H1 (cell line): ENCODE data around the gene ADH4. TPM values are rescaled to one million over a fixed set of nuclear protein-coding genes. Genes with fewer than 3 reads are reported as not detected.

Experiments used
- CTCF ChIA-PET: fragments of 300-600 bp; sonication (Branson Sonifier 250); formaldehyde crosslinking; loops from one replicate; lab custom pipeline; 2021; ENCODE audit not compliant: partially characterized antibody; lab: Charles Lee
- POLR2A ChIA-PET: fragments of 300-600 bp; sonication (Branson Sonifier 250); formaldehyde crosslinking; loops from one replicate; lab custom pipeline; 2021; ENCODE audit warnings: inconsistent platforms; ENCODE audit not compliant: partially characterized antibody; lab: Charles Lee
- DNase-seq, 2 experiments: peaks; one replicate each; pipeline versions ENCODE4 v3.0.0 to v3.0.0-alpha.2; 2010 to 2022; ENCODE audit warnings: low spot score in 2 of 2, low read depth in 1 of 2, mixed read lengths in 1 of 2
- FAIRE-seq: peaks from 2 replicates; lab custom pipeline; 2011; peaks lifted over from hg19 to GRCh38; lab: Jason Lieb, UNC
- H2AFZ ChIP-seq: 2 replicates; pipeline ENCODE4 v1.8.1; 2012; ENCODE audit warnings: low read length, inconsistent platforms
- H2AK5ac ChIP-seq: 2 replicates; pipeline ENCODE4 v1.6.1; 2013; ENCODE audit warnings: low read depth, low read length
- H2BK120ac ChIP-seq: replicated peaks from 2 replicates; pipeline ENCODE3; 2013; ENCODE audit warnings: low read depth, low read length, inconsistent platforms
- H2BK12ac ChIP-seq: 2 replicates; pipeline ENCODE4 v1.6.1; 2013; ENCODE audit warnings: low read depth, low read length
- H2BK15ac ChIP-seq: 2 replicates; pipeline ENCODE4 v1.6.1; 2013; ENCODE audit warnings: low read length
- H2BK20ac ChIP-seq: 2 replicates; pipeline ENCODE4 v1.6.1; 2013; ENCODE audit warnings: low read length
- H2BK5ac ChIP-seq: 2 replicates; pipeline ENCODE4 v1.6.1; 2013; ENCODE audit warnings: low read depth, low read length
- H3K14ac ChIP-seq: 2 replicates; pipeline ENCODE4 v1.6.1; 2013; ENCODE audit warnings: inconsistent platforms; ENCODE audit not compliant: insufficient read length
- H3K18ac ChIP-seq: 2 replicates; pipeline ENCODE4 v1.6.1; 2013; ENCODE audit warnings: low read length; ENCODE audit errors: extremely low read depth
- H3K23ac ChIP-seq: 2 replicates; pipeline ENCODE4 v1.6.1; 2013; ENCODE audit warnings: inconsistent platforms; ENCODE audit not compliant: insufficient read length
- H3K23me2 ChIP-seq: 2 replicates; pipeline ENCODE4 v1.6.1; 2013; ENCODE audit warnings: low read depth, low read length
- H3K27ac ChIP-seq: 2 replicates; pipeline ENCODE4 v1.6.1; 2011; ENCODE audit warnings: low read depth, low read length, inconsistent platforms
- H3K27me3 ChIP-seq, 4 experiments: replicated peaks in 1 of 4; 1 replicate in 1 of 4; 2 replicates in 3 of 4; pipeline versions ENCODE4 v1.6.1 to v1.8.1; 2011 to 2013; ENCODE audit warnings: low read length in 3 of 4, mild to moderate bottlenecking in 3 of 4, inconsistent platforms in 2 of 4, mixed read lengths in 2 of 4, moderate library complexity in 1 of 4; ENCODE audit not compliant: control insufficient read depth in 3 of 4, insufficient read depth in 3 of 4; ENCODE audit errors: extremely low read depth in 1 of 4
- H3K36me3 ChIP-seq, 4 experiments: 2 replicates each; pipeline versions ENCODE4 v1.6.1 to v1.8.1; 2011 to 2013; ENCODE audit warnings: mild to moderate bottlenecking in 4 of 4, low read length in 3 of 4, moderate library complexity in 2 of 4, control low read depth in 1 of 4, inconsistent platforms in 1 of 4; ENCODE audit not compliant: insufficient read depth in 4 of 4, control insufficient read depth in 2 of 4
- H3K4ac ChIP-seq: replicated peaks from 2 replicates; pipeline ENCODE3; 2013; ENCODE audit warnings: low read length, low read depth, mixed read lengths, inconsistent platforms; ENCODE audit not compliant: insufficient read length
- H3K4me1 ChIP-seq, 4 experiments: replicated peaks in 1 of 4; 1 replicate in 1 of 4; 2 replicates in 3 of 4; pipeline versions ENCODE4 v1.6.1 to v1.8.1; 2011 to 2013; ENCODE audit warnings: low read length in 3 of 4, inconsistent platforms in 2 of 4, mixed read lengths in 1 of 4; ENCODE audit not compliant: insufficient read depth in 4 of 4, control insufficient read depth in 3 of 4
- H3K4me2 ChIP-seq, 2 experiments: 2 replicates each; pipeline versions ENCODE4 v1.6.1 to v1.8.1; 2011 to 2013; ENCODE audit warnings: low read depth in 2 of 2, low read length in 2 of 2, control low read depth in 1 of 2, inconsistent platforms in 1 of 2, mild to moderate bottlenecking in 1 of 2; ENCODE audit not compliant: insufficient read depth in 1 of 2
- H3K4me3 ChIP-seq, 4 experiments: fragments of 200-600, 300-600 bp in 1 of 4; sonication (generic), shearing (Covaris generic), sonication (Bioruptor Twin) in 1 of 4; 2 replicates each; pipeline versions ENCODE4 v1.5.1 to v1.8.1; 2011 to 2016; ENCODE audit warnings: low read length in 4 of 4, low read depth in 3 of 4, control low read depth in 2 of 4, inconsistent platforms in 2 of 4, mild to moderate bottlenecking in 2 of 4, mixed read lengths in 1 of 4, moderate library complexity in 1 of 4; ENCODE audit not compliant: insufficient read depth in 2 of 4; ENCODE audit errors: extremely low read depth in 1 of 4
- H3K56ac ChIP-seq: replicated peaks from 2 replicates; pipeline ENCODE3; 2013; ENCODE audit warnings: low read depth, mild to moderate bottlenecking, mixed read lengths, low read length, inconsistent platforms; ENCODE audit not compliant: insufficient read length
- H3K79me1 ChIP-seq: 2 replicates; pipeline ENCODE4 v1.6.1; 2013; ENCODE audit warnings: low read depth, low read length, control low read depth
- H3K79me2 ChIP-seq, 2 experiments: 2 replicates each; pipeline versions ENCODE4 v1.6.1 to v1.8.1; 2012 to 2013; ENCODE audit warnings: low read length in 2 of 2, mild to moderate bottlenecking in 2 of 2, inconsistent platforms in 1 of 2; ENCODE audit not compliant: insufficient read depth in 2 of 2, control insufficient read depth in 1 of 2
- H3K9ac ChIP-seq, 4 experiments: replicated peaks in 1 of 4; 1 replicate in 1 of 4; 2 replicates in 3 of 4; pipeline versions ENCODE4 v1.6.1 to v1.8.1; 2011 to 2013; ENCODE audit warnings: low read depth in 3 of 4, low read length in 3 of 4, control low read depth in 2 of 4, mild to moderate bottlenecking in 2 of 4, moderate library complexity in 2 of 4, inconsistent platforms in 1 of 4; ENCODE audit errors: extremely low read depth in 1 of 4
- H3K9me3 ChIP-seq, 2 experiments: 2 replicates each; pipeline versions ENCODE4 v1.6.1 to v1.8.1; 2012 to 2013; ENCODE audit warnings: mild to moderate bottlenecking in 2 of 2, moderate library complexity in 2 of 2, control low read depth in 1 of 2, inconsistent platforms in 1 of 2, low read depth in 1 of 2, low read length in 1 of 2, mixed read lengths in 1 of 2; ENCODE audit not compliant: insufficient read depth in 2 of 2
- H4K20me1 ChIP-seq, 2 experiments: replicated peaks in 1 of 2; 2 replicates each; pipeline versions ENCODE3 to v1.8.1; 2011 to 2013; ENCODE audit warnings: inconsistent platforms in 2 of 2, low read length in 2 of 2, mild to moderate bottlenecking in 1 of 2; ENCODE audit not compliant: insufficient read depth in 2 of 2, control insufficient read depth in 1 of 2
- H4K5ac ChIP-seq: 2 replicates; pipeline ENCODE4 v1.6.1; 2013; ENCODE audit warnings: low read length, low read depth, mixed read lengths, inconsistent platforms; ENCODE audit not compliant: insufficient read length
- H4K8ac ChIP-seq: 2 replicates; pipeline ENCODE4 v1.8.0; 2013; ENCODE audit warnings: mild to moderate bottlenecking, moderate library complexity, low read length, inconsistent platforms; ENCODE audit not compliant: insufficient read depth; ENCODE audit errors: extremely low read depth
- H4K91ac ChIP-seq: replicated peaks from 2 replicates; pipeline ENCODE3; 2013; ENCODE audit warnings: low read length, mixed read lengths, inconsistent platforms; ENCODE audit not compliant: insufficient read length
- BACH1 ChIP-seq: IDR thresholded peaks from 2 replicates; pipeline ENCODE4 v1.6.1; 2012; ENCODE audit warnings: low read length, improper control_type of control experiment
- CEBPB ChIP-seq: IDR thresholded peaks from 2 replicates; pipeline ENCODE4 v1.6.1; 2012; ENCODE audit warnings: low read depth, low read length
- CHD1 ChIP-seq: IDR thresholded peaks from 2 replicates; pipeline ENCODE4 v1.6.1; 2012; ENCODE audit warnings: low read depth, low read length, improper control_type of control experiment
- CHD2 ChIP-seq: IDR thresholded peaks from 2 replicates; pipeline ENCODE4 v1.6.1; 2012; ENCODE audit warnings: low read length, improper control_type of control experiment
- CTBP2 ChIP-seq: IDR thresholded peaks from 2 replicates; pipeline ENCODE4 v1.7.0; 2011; ENCODE audit warnings: borderline replicate concordance, mild to moderate bottlenecking, moderate library complexity, mixed read lengths, low read length; ENCODE audit not compliant: insufficient read depth, insufficient read length
- E2F6 ChIP-seq: IDR thresholded peaks from 2 replicates; pipeline ENCODE4 v1.6.1; 2012; ENCODE audit warnings: inconsistent platforms
- FOSL1 ChIP-seq: IDR thresholded peaks from 2 replicates; pipeline ENCODE4 v1.6.1; 2011; ENCODE audit warnings: mild to moderate bottlenecking, low read depth, low read length, moderate library complexity; ENCODE audit not compliant: insufficient read depth
- HDAC6 ChIP-seq: IDR thresholded peaks from one replicate; pipeline ENCODE4 v1.7.1; 2012; ENCODE audit warnings: low read depth, mild to moderate bottlenecking, inconsistent platforms, low read length, moderate library complexity
- NRF1 ChIP-seq: IDR thresholded peaks from 2 replicates; pipeline ENCODE4 v1.6.1; 2011; ENCODE audit warnings: mild to moderate bottlenecking, low read depth, low read length, improper control_type of control experiment
- PHF8 ChIP-seq: fragments of 200-600 bp; sonication (generic); conservative IDR thresholded peaks from 2 replicates; pipeline ENCODE4 v1.7.1; 2012; ENCODE audit warnings: low read depth, mild to moderate bottlenecking, inconsistent platforms, low read length, moderate library complexity
- POLR2A ChIP-seq, 2 experiments: IDR thresholded peaks; 1 replicate in 1 of 2; 2 replicates in 1 of 2; pipeline ENCODE4 v1.6.1; 2011; ENCODE audit warnings: low read depth in 2 of 2, low read length in 2 of 2, mild to moderate bottlenecking in 2 of 2; ENCODE audit errors: control extremely low read depth in 1 of 2
- RBBP5 ChIP-seq: IDR thresholded peaks from 2 replicates; pipeline ENCODE4 v1.7.1; 2012; ENCODE audit warnings: low read depth, mild to moderate bottlenecking, inconsistent platforms, low read length, moderate library complexity, borderline replicate concordance
- RNF2 ChIP-seq: fragments of 200-900, 300-1000 bp; sonication (generic); IDR thresholded peaks from 2 replicates; pipeline ENCODE4 v1.7.1; 2016; ENCODE audit warnings: borderline replicate concordance, low read depth, mild to moderate bottlenecking, antibody characterized with exemption, low read length; ENCODE audit not compliant: poor library complexity, severe bottlenecking; ENCODE audit errors: missing control alignments
- SRF ChIP-seq: IDR thresholded peaks from 2 replicates; pipeline ENCODE4 v1.6.1; 2011; ENCODE audit warnings: mild to moderate bottlenecking, low read depth, low read length, moderate library complexity
- TCF12 ChIP-seq: IDR thresholded peaks from 2 replicates; pipeline ENCODE4 v1.6.1; 2011; ENCODE audit warnings: low read depth, mild to moderate bottlenecking, low read length
- WGBS, 2 experiments: shearing (Covaris generic) in 1 of 2; methylation state at CpG; one replicate each; pipeline versions ENCODE4 v1.1.6 to v1.1.7; 2013 to 2015; ENCODE audit warnings: low lambda C conversion rate in 2 of 2, mixed read lengths in 2 of 2, inconsistent platforms in 1 of 2, low coverage in 1 of 2, missing lambda C conversion rate in 1 of 2; ENCODE audit not compliant: insufficient replicate concordance in 2 of 2, insufficient coverage in 1 of 2, insufficient read length in 1 of 2; ENCODE audit errors: extremely low coverage in 1 of 2, missing lambda C conversion rate in 1 of 2; 5-methylcytosine and 5-hydroxymethylcytosine counted together
- polyA plus RNA-seq, 7 experiments: library from polyadenylated mRNA; depleted of rRNA in 3 of 7; stranded (reverse) in 5 of 7; unstranded in 2 of 7; fragments of >200 nt in 5 of 7; fragments of 200-250 nt in 2 of 7; gene quantifications; 1 replicate in 5 of 7; 2 replicates in 1 of 7; 4 replicates in 1 of 7; pipeline versions ENCODE4 v1.2.1 to v1.2.3, GENCODE V29; 2011 to 2013; ENCODE audit warnings: missing spikeins in 2 of 7, mixed read lengths in 2 of 7
- total RNA-seq: library from RNA; stranded (reverse); fragmentation: NEBNext Ultra II Directional; extraction: Animal tissue kit (Norgen Biotek cat#: 25700); gene quantifications from 2 replicates; pipeline ENCODE4 v1.2.1, GENCODE V29; 2021

Gene ADH4
- total and polyA plus RNA-seq, 2 of the 8 experiments (the other 6 are each of a cell fraction or from before 2014, with no cell fraction given), result not detected

GRCh38 chr4:99131378-99131777 is 12.7 kb downstream of the ADH4 start:
- no peak overlapping the region for H2BK120ac ChIP-seq
- WGBS, 2 experiments, result 39% methylated on average over 2 of the region's 2 CpGs; no CpG with 5 or more reads in 1 of the 2 experiments

More at GRCh38 chr4:99131378-99131777, 12.7 kb downstream of the ADH4 start:
- DNase-seq (no peak), FAIRE-seq (no peak)
- Histone ChIP-seq H2AK5ac (no peak overlapping the region), H3K56ac (no peak overlapping the region), H2BK20ac (no peak overlapping the region), H2BK12ac (no peak overlapping the region), H3K27ac (no peak overlapping the region), H2AFZ (no peak overlapping the region)
- TF ChIP-seq CHD2, result no peak
- TF ChIP-seq NRF1, result no peak
- no peak for TF ChIP-seq PHF8
- no peak for TF ChIP-seq CHD1
- TF ChIP-seq RNF2, result no peak
- no peak for TF ChIP-seq SRF
- no peak for TF ChIP-seq POLR2A (IDR thresholded peaks at IDR 0.05; ENCODE audit: control extremely low read depth in 1 of 2, low read depth in 2 of 2, low read length in 2 of 2)
- TF ChIP-seq CEBPB, result no peak
- TF ChIP-seq TCF12, result no peak
- TF ChIP-seq HDAC6, result no peak
- TF ChIP-seq RBBP5, result no peak
- TF ChIP-seq E2F6, result no peak
- TF ChIP-seq BACH1, result no peak
- no peak for TF ChIP-seq CTBP2
- no peak for TF ChIP-seq FOSL1
- TF ChIP-seq, all 59 proteins: peak for 0
- Histone ChIP-seq H3K36me3 (no peaks in the 10 kb centered on the region), H3K23me2 (no peaks in the 10 kb centered on the region), H3K14ac (no peak overlapping the region), H3K23ac (no peak overlapping the region), H3K4ac (no peak overlapping the region), H3K9me3 (peaks cover 3 to 13% of the 10 kb centered on the region in 2 experiments; a peak in 1 of 4 replicates), H3K79me2 (no peaks in the 10 kb centered on the region), H3K9ac (no peak overlapping the region), H3K18ac (no peak overlapping the region), H3K4me3 (no peak overlapping the region), H4K5ac (no peak overlapping the region), H4K8ac (no peak overlapping the region), H4K20me1 (no peaks in the 10 kb centered on the region), H4K91ac (no peak overlapping the region), H2BK5ac (no peak overlapping the region), H3K27me3 (no peaks in the 10 kb centered on the region; a peak in 1 of 7 replicates), H3K4me1 (no peaks in the 10 kb centered on the region), H2BK15ac (no peak overlapping the region), H3K4me2 (no peak overlapping the region), H3K79me1 (no peaks in the 10 kb centered on the region)
- POLR2A ChIA-PET, result no interaction called here
- CTCF ChIA-PET, result no interaction called here
